Right lobe of liver (tissue), 4 donors: ENCODE data around the gene RASGRF2.

Source experiments
- POLR2A ChIP-seq: fragments of 450-650 bp; IDR thresholded peaks from one replicate; pipeline ENCODE4 v1.6.1; 2017; ENCODE audit warnings: antibody characterized with exemption, mild to moderate bottlenecking
- TF ChIP-seq, protein P1 (sequence below), 4 donors: fragments of 200-600 bp in 3 of 4; fragments of 450-650 bp in 1 of 4; IDR thresholded peaks; one replicate each; pipeline versions ENCODE4 v1.5.1 to v1.8.0; 2016 to 2022; ENCODE audit warnings: antibody characterized with exemption in 4 of 4, mild to moderate bottlenecking in 2 of 4
- donor health status: DM: no; HTN: no; CAD: no.
- donor health status: DM: no; HTN: no; CAD: no.
- donor health status: DM: no; HTN: yes; CAD: no.

DNA sequence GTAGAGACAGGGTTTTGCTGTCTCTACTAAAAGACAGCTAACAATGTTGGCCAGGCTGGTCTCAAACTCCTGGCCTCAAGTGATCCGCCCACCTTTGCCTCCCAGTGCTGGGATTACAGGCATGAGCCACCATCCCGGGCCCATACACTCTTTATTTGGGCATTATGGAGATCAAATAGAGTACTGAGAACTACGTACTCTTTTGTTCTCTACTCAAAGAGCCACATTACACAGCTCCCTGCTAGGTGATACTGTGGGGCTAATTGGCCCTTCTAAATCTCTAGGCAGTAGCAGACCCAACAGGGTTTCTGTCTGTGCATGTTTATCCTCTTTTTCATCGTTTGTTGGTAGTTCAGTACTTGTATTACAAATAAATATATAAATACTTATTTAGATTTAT is 289.1 kb downstream of the RASGRF2 start:
- TF ChIP-seq, protein P1, sequence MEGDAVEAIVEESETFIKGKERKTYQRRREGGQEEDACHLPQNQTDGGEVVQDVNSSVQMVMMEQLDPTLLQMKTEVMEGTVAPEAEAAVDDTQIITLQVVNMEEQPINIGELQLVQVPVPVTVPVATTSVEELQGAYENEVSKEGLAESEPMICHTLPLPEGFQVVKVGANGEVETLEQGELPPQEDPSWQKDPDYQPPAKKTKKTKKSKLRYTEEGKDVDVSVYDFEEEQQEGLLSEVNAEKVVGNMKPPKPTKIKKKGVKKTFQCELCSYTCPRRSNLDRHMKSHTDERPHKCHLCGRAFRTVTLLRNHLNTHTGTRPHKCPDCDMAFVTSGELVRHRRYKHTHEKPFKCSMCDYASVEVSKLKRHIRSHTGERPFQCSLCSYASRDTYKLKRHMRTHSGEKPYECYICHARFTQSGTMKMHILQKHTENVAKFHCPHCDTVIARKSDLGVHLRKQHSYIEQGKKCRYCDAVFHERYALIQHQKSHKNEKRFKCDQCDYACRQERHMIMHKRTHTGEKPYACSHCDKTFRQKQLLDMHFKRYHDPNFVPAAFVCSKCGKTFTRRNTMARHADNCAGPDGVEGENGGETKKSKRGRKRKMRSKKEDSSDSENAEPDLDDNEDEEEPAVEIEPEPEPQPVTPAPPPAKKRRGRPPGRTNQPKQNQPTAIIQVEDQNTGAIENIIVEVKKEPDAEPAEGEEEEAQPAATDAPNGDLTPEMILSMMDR (IDR thresholded peaks at IDR 0.05) = no peak
- TF ChIP-seq POLR2A = no peak
